Urinary bladder (tissue), 4 donors: ENCODE measurements around the gene F12. TPM values are rescaled to one million over a fixed set of nuclear protein-coding genes. Genes with fewer than 3 reads are reported as not detected.

ENCODE experiments used
- DNase-seq: peaks from one replicate; pipeline ENCODE4 v3.0.0-alpha.2; 2015; ENCODE audit errors: extremely low spot score
- H3K27ac ChIP-seq: one replicate; pipeline ENCODE4 v1.5.1; 2013; ENCODE audit warnings: low read depth, mild to moderate bottlenecking, moderate library complexity
- H3K36me3 ChIP-seq: one replicate; pipeline ENCODE4 v1.6.1; 2013; ENCODE audit warnings: mild to moderate bottlenecking, moderate library complexity; ENCODE audit not compliant: insufficient read depth
- H3K4me1 ChIP-seq: one replicate; pipeline ENCODE4 v1.6.1; 2013; ENCODE audit warnings: mild to moderate bottlenecking, moderate library complexity; ENCODE audit not compliant: insufficient read depth
- H3K4me3 ChIP-seq: one replicate; pipeline ENCODE4 v1.5.1; 2013; ENCODE audit warnings: low read depth, low read length
- WGBS: extraction: QIAGEN DNeasy Blood & Tissue Kit; methylation state at CpG from one replicate; pipeline ENCODE4 v1.1.7; 2013; 5-methylcytosine and 5-hydroxymethylcytosine counted together
- polyA plus RNA-seq: library from polyadenylated mRNA; stranded (reverse); fragments of 200-250 nt; gene quantifications from one replicate; pipeline ENCODE4 v1.2.3, GENCODE V29; 2013
- total RNA-seq: library from RNA; depleted of rRNA; stranded (reverse); fragments of >200 nt; gene quantifications from one replicate; pipeline ENCODE4 v1.2.3, GENCODE V29; 2014
- donor health status: healthy with polysubstance abuse.
- donor health status: healthy.

Gene F12
- total and polyA plus RNA-seq, 2 donors: 1.1 TPM; not detected in 1

- H3K4me3 ChIP-seq: no peak overlapping the region
- 78% methylated on average over 10 of the region's 10 CpGs for WGBS
- H3K4me1 ChIP-seq: no peaks in the 10 kb centered on the region
- no peak for DNase-seq
- H3K36me3 ChIP-seq: no peaks in the 10 kb centered on the region
- H3K27ac ChIP-seq: no peak overlapping the region
Measured at GRCh38 chr5:177450667-177451424, 41.5 kb upstream of the F12 start.

- H3K36me3 ChIP-seq: no peaks in the 10 kb centered on the region
- no peak for DNase-seq
- H3K4me3 ChIP-seq: no peak overlapping the region
- WGBS: 92% methylated on average over 18 of the region's 18 CpGs
- no peaks in the 10 kb centered on the region for H3K4me1 ChIP-seq
- H3K27ac ChIP-seq: no peak overlapping the region
Measured at GRCh38 chr5:177449140-177450061, 40.0 kb upstream of the F12 start.

GRCh38 chr5:177448244-177448950 lies 39.0 kb upstream of the F12 start:
- Histone ChIP-seq H3K4me1 (no peaks in the 10 kb centered on the region), H3K27ac (no peak overlapping the region), H3K36me3 (no peaks in the 10 kb centered on the region), H3K4me3 (no peak overlapping the region)
- DNase-seq: no peak
- WGBS: 85% methylated on average over 6 of the region's 6 CpGs

GRCh38 chr5:177447611-177448243 lies 38.4 kb upstream of the F12 start:
- no peak for DNase-seq
- no peak overlapping the region for H3K27ac ChIP-seq
- H3K4me3 ChIP-seq: peak overlapping the region; percentile 54
- no peaks in the 10 kb centered on the region for H3K36me3 ChIP-seq
- 24% methylated on average over 23 of the region's 23 CpGs for WGBS
- no peaks in the 10 kb centered on the region for H3K4me1 ChIP-seq

GRCh38 chr5:177447066-177447610 lies 37.8 kb upstream of the F12 start:
- H3K4me1 ChIP-seq: no peaks in the 10 kb centered on the region
- no peaks in the 10 kb centered on the region for H3K36me3 ChIP-seq
- no peak overlapping the region for H3K27ac ChIP-seq
- peak overlapping the region; percentile 54 for H3K4me3 ChIP-seq
- DNase-seq: no peak
- under 1% methylated on average over 48 of the region's 52 CpGs for WGBS

GRCh38 chr5:177446200-177447065 lies 37.1 kb upstream of the F12 start, which contains the start of gene PRR7:
Gene PRR7, plus strand, starts transcription at chr5:177446814. Its CDS starts 8,254 bp downstream, at chr5:177455068.
- no peaks in the 10 kb centered on the region for H3K36me3 ChIP-seq
- no peak within 1 kb of the TSS for H3K27ac ChIP-seq
- H3K4me3 ChIP-seq: peak within 1 kb of the TSS; percentile 54
- under 1% methylated on average over 89 of the region's 89 CpGs for WGBS
- no peak for DNase-seq
- no peaks in the 10 kb centered on the region for H3K4me1 ChIP-seq

GRCh38 chr5:177445917-177446199 lies 36.5 kb upstream of the F12 start:
- no peak for DNase-seq
- no peaks in the 10 kb centered on the region for H3K36me3 ChIP-seq
- no peak overlapping the region for H3K27ac ChIP-seq
- H3K4me3 ChIP-seq: no peak overlapping the region
- no peaks in the 10 kb centered on the region for H3K4me1 ChIP-seq
- 2% methylated on average over 8 of the region's 8 CpGs for WGBS

- H3K4me3 ChIP-seq: no peak overlapping the region
- H3K36me3 ChIP-seq: no peaks in the 10 kb centered on the region
- no peak for DNase-seq
- no peaks in the 10 kb centered on the region for H3K4me1 ChIP-seq
- WGBS: 53% methylated on average over 10 of the region's 10 CpGs
- H3K27ac ChIP-seq: no peak overlapping the region
Measured at GRCh38 chr5:177445052-177445916, 35.9 kb upstream of the F12 start.

GRCh38 chr5:177444106-177445051 lies 35.0 kb upstream of the F12 start:
- no peak for DNase-seq
- Histone ChIP-seq H3K27ac (no peak overlapping the region), H3K4me3 (no peak overlapping the region), H3K36me3 (no peaks in the 10 kb centered on the region), H3K4me1 (no peaks in the 10 kb centered on the region)
- WGBS: 65% methylated on average over 7 of the region's 7 CpGs

GRCh38 chr5:177443144-177443983 lies 34.0 kb upstream of the F12 start:
- Histone ChIP-seq H3K36me3 (no peaks in the 10 kb centered on the region), H3K4me3 (no peak overlapping the region), H3K4me1 (no peaks in the 10 kb centered on the region), H3K27ac (no peak overlapping the region)
- DNase-seq: no peak
- WGBS: 82% methylated on average over 15 of the region's 15 CpGs
